Choroid plexus epithelial cell (primary cell): Measurements from ENCODE around the gene CTNNAL1.
A peak's percentile ranks its signal among the peaks of the same experiment; 100 is the strongest.

Experiments
- DNase-seq: peaks from one replicate; pipeline ENCODE4 v3.0.0-alpha.2; 2010; ENCODE audit warnings: low read depth
- H3K4me3 ChIP-seq: 2 replicates; pipeline ENCODE4 v1.5.1; 2011; ENCODE audit warnings: low read depth, mild to moderate bottlenecking, control low read depth, low read length, moderate library complexity
- CTCF ChIP-seq: conservative IDR thresholded peaks from 2 replicates; pipeline ENCODE4 v1.5.1; 2011; ENCODE audit warnings: low read depth, mild to moderate bottlenecking, control low read depth, inconsistent platforms, low read length, moderate library complexity

Gene CTNNAL1

GRCh38 chr9:109036744-109037680 lies 23.7 kb upstream of the CTNNAL1 start:
- H3K4me3 ChIP-seq, result no peak overlapping the region
- DNase-seq, result peak; percentile 48
- TF ChIP-seq CTCF, result no peak

GRCh38 chr9:109035684-109036423 lies 22.6 kb upstream of the CTNNAL1 start:
- H3K4me3 ChIP-seq, result no peak overlapping the region
- TF ChIP-seq CTCF, result no peak
- DNase-seq, result peak; percentile 92

GRCh38 chr9:109033941-109034700 lies 20.8 kb upstream of the CTNNAL1 start:
- DNase-seq, result no peak
- no peak for TF ChIP-seq CTCF
- no peak overlapping the region for H3K4me3 ChIP-seq

GRCh38 chr9:109031241-109031640 lies 17.9 kb upstream of the CTNNAL1 start:
- no peak overlapping the region for H3K4me3 ChIP-seq
- no peak for TF ChIP-seq CTCF

GRCh38 chr9:109030426-109030825 lies 17.1 kb upstream of the CTNNAL1 start:
- H3K4me3 ChIP-seq, result no peak overlapping the region
- TF ChIP-seq CTCF, result no peak
- DNase-seq, result no peak

More at GRCh38 chr9:109031241-109031640, 17.9 kb upstream of the CTNNAL1 start:
- DNase-seq, result peak; percentile 44

DNA sequence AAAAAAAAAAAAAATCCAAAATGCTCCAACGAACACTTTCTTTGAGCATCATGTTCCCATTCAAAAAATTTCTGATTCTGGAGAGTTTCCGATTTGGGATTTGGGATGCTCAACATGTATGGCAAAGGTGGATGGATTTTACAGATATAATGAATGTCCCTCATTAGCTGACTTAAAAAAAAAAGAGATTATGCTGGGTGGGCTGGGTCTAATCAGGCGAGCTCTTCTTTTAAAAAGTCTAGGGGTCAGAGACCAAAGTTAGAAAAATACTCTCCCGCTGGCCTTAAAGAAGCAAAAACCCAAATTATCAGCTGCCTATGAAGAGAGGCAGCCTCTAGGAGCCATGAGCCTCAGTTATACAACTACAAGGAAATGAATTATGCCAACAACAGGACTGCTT lies 15.2 kb upstream of the CTNNAL1 start:
- no peak for TF ChIP-seq CTCF
- no peak for DNase-seq
- no peak overlapping the region for H3K4me3 ChIP-seq
